ENCODE results near the gene DLGAP1. TPM values are rescaled to one million over a fixed set of nuclear protein-coding genes. Genes with fewer than 3 reads are reported as not detected.

DLGAP1 gene
- total RNA-seq, 3 donors from 2014 or later = 0.96 to 17.6 (median 5.2) TPM

GRCh38 chr18:4134700-4135099 lies 320.4 kb downstream of the DLGAP1 start:
- TF ChIP-seq, protein P1, sequence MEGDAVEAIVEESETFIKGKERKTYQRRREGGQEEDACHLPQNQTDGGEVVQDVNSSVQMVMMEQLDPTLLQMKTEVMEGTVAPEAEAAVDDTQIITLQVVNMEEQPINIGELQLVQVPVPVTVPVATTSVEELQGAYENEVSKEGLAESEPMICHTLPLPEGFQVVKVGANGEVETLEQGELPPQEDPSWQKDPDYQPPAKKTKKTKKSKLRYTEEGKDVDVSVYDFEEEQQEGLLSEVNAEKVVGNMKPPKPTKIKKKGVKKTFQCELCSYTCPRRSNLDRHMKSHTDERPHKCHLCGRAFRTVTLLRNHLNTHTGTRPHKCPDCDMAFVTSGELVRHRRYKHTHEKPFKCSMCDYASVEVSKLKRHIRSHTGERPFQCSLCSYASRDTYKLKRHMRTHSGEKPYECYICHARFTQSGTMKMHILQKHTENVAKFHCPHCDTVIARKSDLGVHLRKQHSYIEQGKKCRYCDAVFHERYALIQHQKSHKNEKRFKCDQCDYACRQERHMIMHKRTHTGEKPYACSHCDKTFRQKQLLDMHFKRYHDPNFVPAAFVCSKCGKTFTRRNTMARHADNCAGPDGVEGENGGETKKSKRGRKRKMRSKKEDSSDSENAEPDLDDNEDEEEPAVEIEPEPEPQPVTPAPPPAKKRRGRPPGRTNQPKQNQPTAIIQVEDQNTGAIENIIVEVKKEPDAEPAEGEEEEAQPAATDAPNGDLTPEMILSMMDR (IDR thresholded peaks at IDR 0.05) = no peak
- TF ChIP-seq POLR2A (IDR thresholded peaks at IDR 0.05) (no peak), POLR2AphosphoS5 (IDR thresholded peaks at IDR 0.05) (no peak)
- intact Hi-C loops (cut with DNase I; ENCODE audit: low total_unique reads) = no loop called here
- H3K4me1 ChIP-seq = peaks cover 0 to 10% of the 10 kb centered on the region in 2 donors
- H3K9me3 ChIP-seq = no peaks in the 10 kb centered on the region
- no peak overlapping the region for H3K27ac ChIP-seq
- DNase-seq (ENCODE audit: low spot score in 2 of 2) = no peak
- H3K4me3 ChIP-seq = no peak overlapping the region
- H3K27me3 ChIP-seq = no peaks in the 10 kb centered on the region
- H3K36me3 ChIP-seq = no peaks in the 10 kb centered on the region

GRCh38 chr18:4130734-4131719 lies 324.1 kb downstream of the DLGAP1 start:
- intact Hi-C loops (cut with DNase I; ENCODE audit: low total_unique reads) = no loop called here
- H3K27me3 ChIP-seq = no peaks in the 10 kb centered on the region
- no peak overlapping the region for H3K4me3 ChIP-seq
- no peak overlapping the region for H3K27ac ChIP-seq
- H3K36me3 ChIP-seq = no peaks in the 10 kb centered on the region
- TF ChIP-seq, protein P1 (IDR thresholded peaks at IDR 0.05) = no peak
- TF ChIP-seq POLR2A (IDR thresholded peaks at IDR 0.05) (no peak), POLR2AphosphoS5 (IDR thresholded peaks at IDR 0.05) (no peak)
- H3K4me1 ChIP-seq = peaks cover 0 to 10% of the 10 kb centered on the region in 2 donors
- H3K9me3 ChIP-seq = no peaks in the 10 kb centered on the region
- no peak for DNase-seq (ENCODE audit: low spot score in 2 of 2)

DNA sequence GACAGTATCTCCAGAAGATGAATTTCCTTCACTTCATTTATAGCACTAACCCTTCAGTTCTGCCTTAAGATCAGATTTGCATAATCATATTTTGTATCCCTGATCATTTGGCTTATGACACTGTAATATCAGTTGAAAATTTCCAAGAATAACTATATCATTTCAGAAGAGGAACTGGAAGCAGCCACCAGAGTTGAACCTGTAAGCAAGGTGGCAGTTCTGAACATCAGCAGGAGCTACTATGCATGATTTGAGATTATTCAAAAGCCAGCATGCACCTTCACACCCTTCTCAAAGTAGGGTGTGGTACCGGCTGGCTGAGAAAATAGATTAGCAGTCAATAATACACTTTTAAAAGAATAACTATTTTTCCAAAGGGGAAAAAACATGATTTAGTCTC lies 328.2 kb downstream of the DLGAP1 start:
- intact Hi-C loops (cut with DNase I; ENCODE audit: low total_unique reads) = no loop called here
- Histone ChIP-seq H3K27ac (no peak overlapping the region), H3K36me3 (no peaks in the 10 kb centered on the region), H3K4me1 (peaks cover 0 to 10% of the 10 kb centered on the region in 2 donors), H3K4me3 (no peak overlapping the region), H3K27me3 (no peaks in the 10 kb centered on the region), H3K9me3 (no peaks in the 10 kb centered on the region)
- no peak for DNase-seq (ENCODE audit: low spot score in 2 of 2)
- TF ChIP-seq POLR2A (IDR thresholded peaks at IDR 0.05) (no peak), POLR2AphosphoS5 (IDR thresholded peaks at IDR 0.05) (no peak)
- TF ChIP-seq, protein P1 (IDR thresholded peaks at IDR 0.05) = no peak

DNA sequence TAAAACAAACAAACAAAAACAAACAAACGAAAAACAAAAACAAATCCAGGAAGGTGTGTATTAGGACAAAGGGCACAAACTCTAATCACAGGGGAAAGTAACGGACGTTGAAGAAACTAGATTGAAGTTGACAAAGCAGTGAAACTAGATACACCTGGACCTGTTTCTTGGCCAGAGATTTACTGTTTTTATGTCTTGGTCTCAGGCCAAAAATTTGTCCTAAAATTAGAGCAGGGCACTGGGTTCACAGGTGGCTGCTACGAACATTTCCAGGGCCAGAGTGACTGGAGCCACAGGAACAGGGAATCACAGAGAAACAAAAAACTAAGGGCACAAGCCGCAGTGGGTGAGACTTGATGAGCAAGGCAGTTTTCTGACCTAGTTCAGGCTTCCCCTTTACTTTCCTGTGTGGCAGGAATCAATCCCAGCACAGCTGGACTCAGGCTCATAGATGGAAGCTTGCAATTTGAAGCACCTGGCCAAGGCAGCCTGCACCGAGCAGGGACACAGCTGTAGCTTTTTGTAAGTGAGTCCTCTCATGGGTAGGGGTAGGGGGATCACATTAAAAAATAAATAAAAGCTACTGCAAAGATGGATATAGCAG lies 329.4 kb downstream of the DLGAP1 start:
- no peaks in the 10 kb centered on the region for H3K36me3 ChIP-seq
- H3K9me3 ChIP-seq = no peaks in the 10 kb centered on the region
- intact Hi-C loops (cut with DNase I; ENCODE audit: low total_unique reads) = no loop called here
- TF ChIP-seq POLR2AphosphoS5 (IDR thresholded peaks at IDR 0.05) = no peak
- TF ChIP-seq, protein P1 (IDR thresholded peaks at IDR 0.05) = no peak
- no peak for TF ChIP-seq POLR2A (IDR thresholded peaks at IDR 0.05)
- H3K4me3 ChIP-seq = no peak overlapping the region
- H3K27me3 ChIP-seq = no peaks in the 10 kb centered on the region
- H3K4me1 ChIP-seq = peaks cover 0 to 4% of the 10 kb centered on the region in 2 donors
- DNase-seq (ENCODE audit: low spot score in 2 of 2) = no peak
- peak overlapping the region in 1 of 2 donors; percentile 1 for H3K27ac ChIP-seq

- intact Hi-C loops (cut with DNase I; ENCODE audit: low total_unique reads) = no loop called here
- no peak for DNase-seq (ENCODE audit: low spot score in 2 of 2)
- Histone ChIP-seq H3K4me1 (no peaks in the 10 kb centered on the region), H3K27me3 (no peaks in the 10 kb centered on the region), H3K36me3 (no peaks in the 10 kb centered on the region), H3K27ac (peak overlapping the region in 1 of 2 donors; percentile 32), H3K4me3 (no peak overlapping the region), H3K9me3 (no peaks in the 10 kb centered on the region)
- TF ChIP-seq POLR2A (IDR thresholded peaks at IDR 0.05) (no peak), POLR2AphosphoS5 (IDR thresholded peaks at IDR 0.05) (no peak)
- TF ChIP-seq, protein P1 (IDR thresholded peaks at IDR 0.05) = no peak
These were observed 329.9 kb downstream of the DLGAP1 start for GRCh38 chr18:4125224-4125623.

Measured in breast epithelium (tissue), 4 donors.